Endothelial cell (in vitro differentiated cells): Measurements from ENCODE around the gene KDM1A. TPM values are rescaled to one million over a fixed set of nuclear protein-coding genes. Genes with fewer than 3 reads are reported as not detected.

Experiments used
- DNase-seq: peaks from one replicate; pipeline ENCODE4 v3.0.0; 2021; ENCODE audit warnings: low spot score
- H3K27ac Mint-ChIP-seq: one replicate; pipeline ENCODE4 v1.8.0; 2021; ENCODE audit warnings: mixed read lengths, inconsistent platforms; ENCODE audit not compliant: unreplicated experiment
- H3K27me3 Mint-ChIP-seq: one replicate; pipeline ENCODE4 v1.8.0; 2021; ENCODE audit warnings: mild to moderate bottlenecking, moderate library complexity, mixed read lengths, inconsistent platforms; ENCODE audit not compliant: unreplicated experiment
- H3K36me3 Mint-ChIP-seq: one replicate; pipeline ENCODE4 v1.8.0; 2021; ENCODE audit warnings: mild to moderate bottlenecking, low read depth, mixed read lengths, inconsistent platforms; ENCODE audit not compliant: unreplicated experiment
- H3K4me1 Mint-ChIP-seq: one replicate; pipeline ENCODE4 v1.8.0; 2021; ENCODE audit warnings: mild to moderate bottlenecking, mixed read lengths, inconsistent platforms; ENCODE audit not compliant: unreplicated experiment
- H3K4me3 Mint-ChIP-seq: one replicate; pipeline ENCODE4 v1.8.0; 2021; ENCODE audit warnings: mild to moderate bottlenecking, mixed read lengths, inconsistent platforms; ENCODE audit not compliant: unreplicated experiment
- H3K9me3 Mint-ChIP-seq: one replicate; pipeline ENCODE4 v1.8.0; 2021; ENCODE audit warnings: mixed read lengths, inconsistent platforms; ENCODE audit not compliant: unreplicated experiment
- CTCF ChIP-seq: fragments of 200-600 bp; sonication (generic); IDR thresholded peaks from one replicate; pipeline ENCODE4 v1.5.0; 2021; ENCODE audit warnings: antibody characterized with exemption; ENCODE audit not compliant: unreplicated experiment
- total RNA-seq: library from RNA; stranded (reverse); fragmentation: NEBNext Ultra II Directional; extraction: Animal tissue kit (Norgen Biotek cat#: 25700); gene quantifications from one replicate; pipeline ENCODE4 v1.2.1, GENCODE V29; 2021; ENCODE audit not compliant: unreplicated experiment

Gene KDM1A
- total RNA-seq, 1 donor from 2014 or later, result 105 TPM

- Mint-ChIP-seq H3K9me3 (no peaks in the 10 kb centered on the region), H3K27ac (peak overlapping the region; percentile 80), H3K4me1 (peaks cover 45% of the 10 kb centered on the region), H3K27me3 (peaks cover 2% of the 10 kb centered on the region), H3K4me3 (no peak overlapping the region), H3K36me3 (peaks cover 16% of the 10 kb centered on the region)
- peak; percentile 26 for DNase-seq
- no peak for TF ChIP-seq CTCF
Observed at GRCh38 chr1:23100074-23100748, 80.9 kb downstream of the KDM1A start.

DNA sequence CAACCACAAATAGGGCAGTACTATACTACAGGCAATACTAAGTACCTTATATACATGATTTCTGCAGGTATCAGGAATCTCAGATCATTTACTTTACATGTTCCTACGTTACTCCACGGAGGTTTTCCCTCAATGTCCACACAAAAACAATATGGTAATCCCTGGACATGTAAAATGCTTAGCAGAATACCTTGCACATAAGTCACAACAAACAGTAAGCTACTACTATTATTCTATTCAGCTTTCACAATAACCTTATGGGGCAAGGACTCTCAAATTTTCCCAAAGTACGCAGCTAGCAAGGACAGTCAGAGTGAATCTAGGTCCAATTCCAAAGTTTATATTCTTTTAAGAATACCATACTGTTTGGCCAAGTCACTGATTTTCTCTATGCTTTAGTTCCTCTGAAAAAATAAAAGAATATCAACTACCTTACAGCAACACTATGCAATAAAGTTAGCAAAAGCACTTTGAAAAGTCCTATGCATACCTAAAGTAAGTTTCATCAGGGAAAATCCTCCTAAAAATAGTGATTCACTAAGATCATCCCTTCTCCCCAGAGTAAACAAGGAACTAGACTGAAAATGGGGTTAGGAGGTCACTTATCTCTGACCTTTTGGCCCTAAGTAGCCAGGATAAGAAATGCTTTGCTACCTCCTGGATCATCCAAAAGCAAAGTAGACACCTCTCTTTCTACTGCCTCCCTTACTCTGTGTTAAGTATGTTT lies 82.0 kb downstream of the KDM1A start:
- Mint-ChIP-seq H3K27me3 (peaks cover 3% of the 10 kb centered on the region), H3K4me3 (no peak overlapping the region), H3K36me3 (peaks cover 20% of the 10 kb centered on the region), H3K27ac (peak overlapping the region; percentile 80), H3K9me3 (no peaks in the 10 kb centered on the region), H3K4me1 (peaks cover 45% of the 10 kb centered on the region)
- no peak for TF ChIP-seq CTCF
- DNase-seq, result no peak

DNA sequence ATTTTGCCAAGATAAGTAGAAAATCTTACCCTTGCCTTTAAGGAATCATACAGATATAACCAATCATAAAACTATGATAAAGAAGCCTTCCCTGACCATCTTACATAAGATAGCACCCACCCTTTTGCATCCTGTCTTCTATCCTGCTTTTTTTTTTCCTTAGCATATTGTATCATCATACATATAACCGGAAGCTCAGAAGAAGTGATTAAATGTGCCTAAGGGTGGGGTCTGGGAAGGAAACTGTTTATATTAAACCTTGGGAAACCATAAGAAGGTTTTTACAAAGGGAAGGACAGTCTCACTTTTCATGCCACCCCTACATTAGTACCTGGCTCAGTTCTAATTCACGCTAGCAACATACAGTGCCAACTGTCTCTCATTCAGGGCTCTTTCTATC lies 82.6 kb downstream of the KDM1A start:
- peaks cover 3% of the 10 kb centered on the region for H3K27me3 Mint-ChIP-seq
- no peaks in the 10 kb centered on the region for H3K9me3 Mint-ChIP-seq
- peaks cover 45% of the 10 kb centered on the region for H3K4me1 Mint-ChIP-seq
- peak overlapping the region; percentile 65 for H3K4me3 Mint-ChIP-seq
- TF ChIP-seq CTCF, result no peak
- H3K27ac Mint-ChIP-seq, result peak overlapping the region; percentile 73
- DNase-seq, result no peak
- H3K36me3 Mint-ChIP-seq, result peaks cover 23% of the 10 kb centered on the region

GRCh38 chr1:23102289-23102688 lies 83.0 kb downstream of the KDM1A start:
- H3K4me1 Mint-ChIP-seq, result peaks cover 45% of the 10 kb centered on the region
- H3K27me3 Mint-ChIP-seq, result peaks cover 3% of the 10 kb centered on the region
- no peaks in the 10 kb centered on the region for H3K9me3 Mint-ChIP-seq
- H3K4me3 Mint-ChIP-seq, result peak overlapping the region; percentile 65
- peaks cover 25% of the 10 kb centered on the region for H3K36me3 Mint-ChIP-seq
- no peak for DNase-seq
- TF ChIP-seq CTCF, result no peak
- H3K27ac Mint-ChIP-seq, result peak overlapping the region; percentile 73
